ENCODE measurements around the gene CMTR1. TPM values are rescaled to one million over a fixed set of nuclear protein-coding genes. Genes with fewer than 3 reads are reported as not detected.

CMTR1 gene
- total and polyA plus RNA-seq, 10 donors, result 19.4 to 62.4 (median 45.3) TPM

GRCh38 chr6:37392821-37393220 is 40.2 kb upstream of the CMTR1 start:
- no peak overlapping the region for H3K27ac ChIP-seq
- no peak for TF ChIP-seq POLR2A (IDR thresholded peaks at IDR 0.05)
- TF ChIP-seq CTCF (IDR thresholded peaks at IDR 0.05 in 8 of 11, conservative IDR thresholded peaks at IDR 0.05 in 3 of 11), result no peak
- no peak for TF ChIP-seq POLR2AphosphoS5 (IDR thresholded peaks at IDR 0.05)
- whole genome bisulfite sequencing, 5 donors, result 89 to 100% (median 95%) methylated on average over 1 of the region's 1 CpG
- no peaks in the 10 kb centered on the region for H3K9me3 ChIP-seq
- no peak for DNase-seq
- intact Hi-C loops (cut with DNase I; ENCODE audit: low total_unique reads), result no loop called here
- H3K4me1 ChIP-seq, result peaks cover 0 to 3% (median 0%) of the 10 kb centered on the region in 6 donors
- H3K4me3 ChIP-seq, result no peak overlapping the region
- H3K36me3 ChIP-seq, result peaks cover 0 to 78% (median 40%) of the 10 kb centered on the region in 6 donors
- H3K27me3 ChIP-seq (replicated peaks in 1 of 7), result no peaks in the 10 kb centered on the region

GRCh38 chr6:37393381-37393929 is 39.6 kb upstream of the CMTR1 start:
- no peaks in the 10 kb centered on the region for H3K27me3 ChIP-seq (replicated peaks in 1 of 7)
- 87 to 98% (median 92%) methylated on average over 1 of the region's 1 CpG for whole genome bisulfite sequencing, 5 donors
- H3K9me3 ChIP-seq, result no peaks in the 10 kb centered on the region
- H3K4me1 ChIP-seq, result peaks cover 0 to 5% (median 0%) of the 10 kb centered on the region in 6 donors
- intact Hi-C loops (cut with DNase I; ENCODE audit: low total_unique reads), result no loop called here
- no peak overlapping the region for H3K27ac ChIP-seq
- no peak for DNase-seq
- H3K36me3 ChIP-seq, result peaks cover 0 to 71% (median 37%) of the 10 kb centered on the region in 6 donors
- H3K4me3 ChIP-seq, result no peak overlapping the region
- TF ChIP-seq CTCF (IDR thresholded peaks at IDR 0.05 in 8 of 11, conservative IDR thresholded peaks at IDR 0.05 in 3 of 11), result no peak
- TF ChIP-seq POLR2A (IDR thresholded peaks at IDR 0.05), result no peak
- no peak for TF ChIP-seq POLR2AphosphoS5 (IDR thresholded peaks at IDR 0.05)

GRCh38 chr6:37396571-37397180 is 36.3 kb upstream of the CMTR1 start:
- WGBS, 5 donors, result 77 to 88% (median 81%) methylated on average over 4 of the region's 4 CpGs
- Histone ChIP-seq H3K4me1 (peaks cover 0 to 5% (median 0%) of the 10 kb centered on the region in 6 donors), H3K36me3 (peaks cover 0 to 39% (median 12%) of the 10 kb centered on the region in 6 donors), H3K27ac (no peak overlapping the region), H3K27me3 (replicated peaks in 1 of 7) (no peaks in the 10 kb centered on the region), H3K9me3 (no peaks in the 10 kb centered on the region), H3K4me3 (no peak overlapping the region)
- DNase-seq, result no peak
- TF ChIP-seq POLR2A (IDR thresholded peaks at IDR 0.05), result no peak
- TF ChIP-seq POLR2AphosphoS5 (IDR thresholded peaks at IDR 0.05), result no peak
- no peak for TF ChIP-seq CTCF (IDR thresholded peaks at IDR 0.05 in 8 of 11, conservative IDR thresholded peaks at IDR 0.05 in 3 of 11)
- intact Hi-C loops (cut with DNase I; ENCODE audit: low total_unique reads), result no loop called here

- no peak overlapping the region for H3K4me3 ChIP-seq
- no peak overlapping the region for H3K27ac ChIP-seq
- H3K4me1 ChIP-seq, result peaks cover 0 to 5% (median 0%) of the 10 kb centered on the region in 6 donors
- H3K36me3 ChIP-seq, result peaks cover 0 to 15% (median 0%) of the 10 kb centered on the region in 6 donors
- TF ChIP-seq CTCF (IDR thresholded peaks at IDR 0.05 in 8 of 11, conservative IDR thresholded peaks at IDR 0.05 in 3 of 11), result no peak
- TF ChIP-seq POLR2A (IDR thresholded peaks at IDR 0.05), result no peak
- TF ChIP-seq POLR2AphosphoS5 (IDR thresholded peaks at IDR 0.05), result no peak
- DNase-seq, result no peak
- intact Hi-C loops (cut with DNase I; ENCODE audit: low total_unique reads), result no loop called here
- H3K27me3 ChIP-seq (replicated peaks in 1 of 7), result no peaks in the 10 kb centered on the region
- H3K9me3 ChIP-seq, result no peaks in the 10 kb centered on the region
Observed at GRCh38 chr6:37399131-37399530, 33.9 kb upstream of the CMTR1 start.

All from spleen (tissue), 11 donors.